Measurements from ENCODE around the gene ACTN2. TPM values are rescaled to one million over a fixed set of nuclear protein-coding genes. Genes with fewer than 3 reads are reported as not detected.

Gene ACTN2
- total RNA-seq, 2 experiments from 2014 or later = 0.44 to 0.46 TPM

GRCh38 chr1:236720611-236721010 lies 34.3 kb downstream of the ACTN2 start:
- H3K27me3 Mint-ChIP-seq = peaks cover 8% of the 10 kb centered on the region
- no peak overlapping the region for H3K4me3 Mint-ChIP-seq
- no peaks in the 10 kb centered on the region for H3K4me1 Mint-ChIP-seq
- intact Hi-C loops (cut with DNase I, micrococcal nuclease) = no loop called here
- DNase-seq = no peak
- no peak for ATAC-seq
- no peak overlapping the region for H3K27ac Mint-ChIP-seq
- POLR2A ChIA-PET = no interaction called here
- H3K9me3 Mint-ChIP-seq (ENCODE audit: low read depth) = no peaks in the 10 kb centered on the region
- H3K36me3 Mint-ChIP-seq (ENCODE audit: low read depth) = no peaks in the 10 kb centered on the region
- CTCF ChIA-PET = interaction anchor here (1.3 kb wide), 1 partner anchor 11 kb away, joined by 5 read pairs; no protein-coding TSS in a partner anchor

- DNase-seq (no peak), ATAC-seq (no peak)
- POLR2A ChIA-PET = no interaction called here
- intact Hi-C loops (cut with DNase I, micrococcal nuclease) = no loop called here
- no peaks in the 10 kb centered on the region for H3K9me3 Mint-ChIP-seq (ENCODE audit: low read depth)
- H3K4me1 Mint-ChIP-seq = no peaks in the 10 kb centered on the region
- CTCF ChIA-PET = interaction anchor here (0.6 to 0.8 kb wide), 2 partner anchors 8 to 35 kb away, joined by 3 read pairs; no protein-coding TSS in a partner anchor
- H3K4me3 Mint-ChIP-seq = no peak overlapping the region
- H3K27me3 Mint-ChIP-seq = peaks cover 3% of the 10 kb centered on the region
- H3K27ac Mint-ChIP-seq = no peak overlapping the region
- H3K36me3 Mint-ChIP-seq (ENCODE audit: low read depth) = no peaks in the 10 kb centered on the region
Observed at GRCh38 chr1:236724049-236724448, 37.8 kb downstream of the ACTN2 start.

GRCh38 chr1:236724506-236724905 lies 38.2 kb downstream of the ACTN2 start:
- Mint-ChIP-seq H3K27me3 (peaks cover 3% of the 10 kb centered on the region), H3K4me3 (no peak overlapping the region), H3K4me1 (no peaks in the 10 kb centered on the region), H3K27ac (no peak overlapping the region), H3K36me3 (ENCODE audit: low read depth) (no peaks in the 10 kb centered on the region), H3K9me3 (ENCODE audit: low read depth) (no peaks in the 10 kb centered on the region)
- POLR2A ChIA-PET = no interaction called here
- ATAC-seq = no peak
- CTCF ChIA-PET = interaction anchor here (0.6 to 0.8 kb wide), 2 partner anchors 8 to 34 kb away, joined by 3 read pairs; no protein-coding TSS in a partner anchor
- no peak for DNase-seq
- intact Hi-C loops (cut with DNase I, micrococcal nuclease) = no loop called here

- Mint-ChIP-seq H3K4me1 (no peaks in the 10 kb centered on the region), H3K36me3 (ENCODE audit: low read depth) (no peaks in the 10 kb centered on the region), H3K27ac (no peak overlapping the region), H3K4me3 (no peak overlapping the region), H3K27me3 (peaks cover 3% of the 10 kb centered on the region), H3K9me3 (ENCODE audit: low read depth) (no peaks in the 10 kb centered on the region)
- POLR2A ChIA-PET = no interaction called here
- DNase-seq (no peak), ATAC-seq (no peak)
- CTCF ChIA-PET = no interaction called here
- intact Hi-C loops (cut with DNase I, micrococcal nuclease) = no loop called here
Observed at GRCh38 chr1:236725668-236726067, 39.4 kb downstream of the ACTN2 start.

GRCh38 chr1:236727521-236727920 lies 41.2 kb downstream of the ACTN2 start:
- ATAC-seq (no peak), DNase-seq (no peak)
- ChIA-PET CTCF (interaction anchor here (0.7 kb wide), 1 partner anchor 23 kb away, joined by 3 read pairs; no protein-coding TSS in a partner anchor), POLR2A (no interaction called here)
- Mint-ChIP-seq H3K36me3 (ENCODE audit: low read depth) (no peaks in the 10 kb centered on the region), H3K4me1 (no peaks in the 10 kb centered on the region), H3K27me3 (peaks cover 3% of the 10 kb centered on the region), H3K4me3 (no peak overlapping the region), H3K27ac (no peak overlapping the region), H3K9me3 (ENCODE audit: low read depth) (no peaks in the 10 kb centered on the region)
- intact Hi-C loops (cut with DNase I, micrococcal nuclease) = no loop called here

GRCh38 chr1:236728752-236729151 lies 42.5 kb downstream of the ACTN2 start:
- no peak for DNase-seq
- H3K36me3 Mint-ChIP-seq (ENCODE audit: low read depth) = no peaks in the 10 kb centered on the region
- ATAC-seq = no peak
- no peaks in the 10 kb centered on the region for H3K9me3 Mint-ChIP-seq (ENCODE audit: low read depth)
- intact Hi-C loops (cut with DNase I, micrococcal nuclease) = no loop called here
- peaks cover 4% of the 10 kb centered on the region for H3K27me3 Mint-ChIP-seq
- ChIA-PET CTCF (no interaction called here), POLR2A (no interaction called here)
- no peaks in the 10 kb centered on the region for H3K4me1 Mint-ChIP-seq
- no peak overlapping the region for H3K27ac Mint-ChIP-seq
- no peak overlapping the region for H3K4me3 Mint-ChIP-seq

GRCh38 chr1:236733653-236734052 lies 47.4 kb downstream of the ACTN2 start:
- H3K36me3 Mint-ChIP-seq (ENCODE audit: low read depth) = no peaks in the 10 kb centered on the region
- no peak overlapping the region for H3K27ac Mint-ChIP-seq
- DNase-seq (no peak), ATAC-seq (no peak)
- no peaks in the 10 kb centered on the region for H3K9me3 Mint-ChIP-seq (ENCODE audit: low read depth)
- intact Hi-C loops (cut with DNase I, micrococcal nuclease) = no loop called here
- CTCF ChIA-PET = no interaction called here
- H3K4me1 Mint-ChIP-seq = peaks cover 4% of the 10 kb centered on the region
- H3K27me3 Mint-ChIP-seq = peaks cover 8% of the 10 kb centered on the region
- no peak overlapping the region for H3K4me3 Mint-ChIP-seq
- POLR2A ChIA-PET = no interaction called here

GRCh38 chr1:236734141-236734765 lies 48.0 kb downstream of the ACTN2 start:
- no peak for DNase-seq
- peak; percentile 63 for ATAC-seq
- POLR2A ChIA-PET = no interaction called here
- Mint-ChIP-seq H3K36me3 (ENCODE audit: low read depth) (no peaks in the 10 kb centered on the region), H3K27ac (no peak overlapping the region), H3K4me3 (no peak overlapping the region), H3K9me3 (ENCODE audit: low read depth) (no peaks in the 10 kb centered on the region), H3K27me3 (peaks cover 8% of the 10 kb centered on the region), H3K4me1 (peaks cover 4% of the 10 kb centered on the region)
- CTCF ChIA-PET = no interaction called here
- intact Hi-C loops (cut with DNase I, micrococcal nuclease) = no loop called here

- peaks cover 8% of the 10 kb centered on the region for H3K27me3 Mint-ChIP-seq
- ChIA-PET POLR2A (no interaction called here), CTCF (no interaction called here)
- intact Hi-C loops (cut with DNase I, micrococcal nuclease) = no loop called here
- no peak for DNase-seq
- H3K27ac Mint-ChIP-seq = no peak overlapping the region
- H3K36me3 Mint-ChIP-seq (ENCODE audit: low read depth) = no peaks in the 10 kb centered on the region
- no peak for ATAC-seq
- peaks cover 4% of the 10 kb centered on the region for H3K4me1 Mint-ChIP-seq
- H3K9me3 Mint-ChIP-seq (ENCODE audit: low read depth) = no peaks in the 10 kb centered on the region
- H3K4me3 Mint-ChIP-seq = no peak overlapping the region
Observed at GRCh38 chr1:236736761-236737160, 50.5 kb downstream of the ACTN2 start.

GRCh38 chr1:236741753-236742152 lies 55.5 kb downstream of the ACTN2 start:
- Mint-ChIP-seq H3K4me3 (no peak overlapping the region), H3K27me3 (peaks cover 6% of the 10 kb centered on the region), H3K4me1 (no peaks in the 10 kb centered on the region), H3K9me3 (ENCODE audit: low read depth) (no peaks in the 10 kb centered on the region), H3K36me3 (ENCODE audit: low read depth) (no peaks in the 10 kb centered on the region), H3K27ac (no peak overlapping the region)
- CTCF ChIA-PET = no interaction called here
- POLR2A ChIA-PET = no interaction called here
- intact Hi-C loops (cut with DNase I, micrococcal nuclease) = no loop called here
- ATAC-seq (no peak), DNase-seq (no peak)

GRCh38 chr1:236742421-236743160 lies 56.3 kb downstream of the ACTN2 start:
- no peak for DNase-seq
- ChIA-PET CTCF (no interaction called here), POLR2A (no interaction called here)
- Mint-ChIP-seq H3K4me3 (no peak overlapping the region), H3K27me3 (peaks cover 9% of the 10 kb centered on the region), H3K4me1 (no peaks in the 10 kb centered on the region), H3K36me3 (ENCODE audit: low read depth) (no peaks in the 10 kb centered on the region), H3K27ac (no peak overlapping the region), H3K9me3 (ENCODE audit: low read depth) (no peaks in the 10 kb centered on the region)
- ATAC-seq = no peak
- intact Hi-C loops (cut with DNase I, micrococcal nuclease) = no loop called here

- ChIA-PET CTCF (no interaction called here), POLR2A (no interaction called here)
- H3K27me3 Mint-ChIP-seq = peaks cover 11% of the 10 kb centered on the region
- no peak for DNase-seq
- no peak overlapping the region for H3K27ac Mint-ChIP-seq
- H3K4me3 Mint-ChIP-seq = no peak overlapping the region
- no peak for ATAC-seq
- no peaks in the 10 kb centered on the region for H3K9me3 Mint-ChIP-seq (ENCODE audit: low read depth)
- H3K4me1 Mint-ChIP-seq = no peaks in the 10 kb centered on the region
- intact Hi-C loops (cut with DNase I, micrococcal nuclease) = no loop called here
- no peaks in the 10 kb centered on the region for H3K36me3 Mint-ChIP-seq (ENCODE audit: low read depth)
Observed at GRCh38 chr1:236744533-236744932, 58.2 kb downstream of the ACTN2 start.

Data from activated CD4-positive, alpha-beta T cell treated with anti-CD3 and anti-CD28 coated beads for 36 hours (primary cell).